Loucy (cell line): ENCODE results near the gene SLFN11.

Experiments used
- H2AFZ ChIP-seq: fragments of 200-600 bp; sonication (generic); 2 replicates; pipeline ENCODE4 v1.6.0; 2016; ENCODE audit warnings: antibody characterized with exemption, mild to moderate bottlenecking, low read length, moderate library complexity
- H3F3A ChIP-seq: fragments of 200-600 bp; 2 replicates; pipeline ENCODE4 v1.6.0; 2016; ENCODE audit warnings: antibody characterized with exemption, low read depth, mild to moderate bottlenecking
- H3K27me3 ChIP-seq: fragments of 200-600 bp; sonication (generic); 2 replicates; pipeline ENCODE4 v1.6.1; 2014; ENCODE audit warnings: low read length, mild to moderate bottlenecking; ENCODE audit not compliant: insufficient read depth, poor library complexity, severe bottlenecking
- H3K36me3 ChIP-seq: fragments of 200-600 bp; sonication (generic); 2 replicates; pipeline ENCODE4 v1.6.1; 2016; ENCODE audit warnings: low read length; ENCODE audit not compliant: insufficient read depth
- H3K4me1 ChIP-seq: fragments of 200-600 bp; sonication (generic); 2 replicates; pipeline ENCODE4 v1.5.1; 2014; ENCODE audit warnings: low read length, mild to moderate bottlenecking; ENCODE audit not compliant: insufficient read depth, poor library complexity, severe bottlenecking
- H3K4me2 ChIP-seq: fragments of 200-600 bp; sonication (generic); 2 replicates; pipeline ENCODE4 v1.6.0; 2014; ENCODE audit warnings: antibody characterized with exemption, low read length, low read depth, mild to moderate bottlenecking; ENCODE audit not compliant: poor library complexity, severe bottlenecking
- H3K4me3 ChIP-seq: fragments of 200-600 bp; sonication (generic); 2 replicates; pipeline ENCODE4 v1.5.1; 2014; ENCODE audit warnings: low read length, mild to moderate bottlenecking, mixed read lengths; ENCODE audit not compliant: poor library complexity, severe bottlenecking
- H3K79me2 ChIP-seq: fragments of 200-600 bp; sonication (generic); 2 replicates; pipeline ENCODE4 v1.6.1; 2014; ENCODE audit warnings: low read length; ENCODE audit not compliant: insufficient read depth
- H3K9ac ChIP-seq: fragments of 200-600 bp; sonication (generic); 2 replicates; pipeline ENCODE4 v1.6.0; 2014; ENCODE audit warnings: mild to moderate bottlenecking, low read depth, low read length, moderate library complexity; ENCODE audit not compliant: poor library complexity, severe bottlenecking
- H3K9me2 ChIP-seq: fragments of 200-600 bp; sonication (generic); replicated peaks from 2 replicates; pipeline ENCODE4 v1.6.1; 2016; ENCODE audit warnings: low read depth, low read length, mixed read lengths
- H3K9me3 ChIP-seq: fragments of 200-600 bp; sonication (generic); 2 replicates; pipeline ENCODE4 v1.6.1; 2014; ENCODE audit warnings: mild to moderate bottlenecking, antibody characterized with exemption, low read length, low read depth; ENCODE audit not compliant: insufficient read depth
- H4K20me1 ChIP-seq: fragments of 200-600 bp; sonication (generic); 2 replicates; pipeline ENCODE4 v1.6.0; 2014; ENCODE audit warnings: antibody characterized with exemption, low read length, mild to moderate bottlenecking; ENCODE audit not compliant: insufficient read depth, poor library complexity, severe bottlenecking
- EZH2phosphoT487 ChIP-seq: fragments of 200-600 bp; IDR thresholded peaks from 2 replicates; pipeline ENCODE4 v1.6.1; 2018; ENCODE audit warnings: antibody characterized with exemption, mild to moderate bottlenecking, moderate library complexity, borderline replicate concordance
- TF ChIP-seq, protein P1 (sequence below): fragments of 200-600 bp; sonication (generic); conservative IDR thresholded peaks from 2 replicates; pipeline ENCODE4 v1.5.1; 2014; ENCODE audit warnings: mild to moderate bottlenecking, antibody characterized with exemption, low read length

SLFN11 gene

DNA sequence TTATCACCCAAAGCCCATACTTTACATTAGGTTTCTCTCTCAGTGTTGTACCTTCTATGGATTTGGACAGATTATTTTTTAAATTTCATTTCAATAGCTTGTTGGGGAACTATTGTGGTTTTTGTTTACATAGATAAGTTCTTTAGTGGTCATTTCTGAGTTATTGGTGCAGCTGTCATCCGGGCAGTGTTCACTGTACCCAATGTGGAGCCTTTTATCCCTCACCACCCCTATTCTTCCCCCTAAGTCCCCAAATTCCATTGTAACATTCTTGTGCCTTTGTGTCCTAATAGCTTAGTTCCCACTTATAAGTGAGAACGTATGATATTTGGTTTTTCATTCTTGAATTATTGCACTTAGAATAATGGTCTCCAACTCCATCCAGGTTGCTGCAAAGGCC is 57.5 kb downstream of the SLFN11 start:
- Histone ChIP-seq H3F3A (no peaks in the 10 kb centered on the region), H4K20me1 (no peaks in the 10 kb centered on the region), H3K9ac (no peak overlapping the region), H3K36me3 (no peaks in the 10 kb centered on the region), H3K4me3 (no peak overlapping the region), H2AFZ (no peak overlapping the region), H3K4me2 (no peak overlapping the region), H3K79me2 (no peaks in the 10 kb centered on the region), H3K9me3 (no peaks in the 10 kb centered on the region), H3K4me1 (peaks cover 8% of the 10 kb centered on the region), H3K9me2 (no peaks in the 10 kb centered on the region), H3K27me3 (no peaks in the 10 kb centered on the region)
- TF ChIP-seq, protein P1, sequence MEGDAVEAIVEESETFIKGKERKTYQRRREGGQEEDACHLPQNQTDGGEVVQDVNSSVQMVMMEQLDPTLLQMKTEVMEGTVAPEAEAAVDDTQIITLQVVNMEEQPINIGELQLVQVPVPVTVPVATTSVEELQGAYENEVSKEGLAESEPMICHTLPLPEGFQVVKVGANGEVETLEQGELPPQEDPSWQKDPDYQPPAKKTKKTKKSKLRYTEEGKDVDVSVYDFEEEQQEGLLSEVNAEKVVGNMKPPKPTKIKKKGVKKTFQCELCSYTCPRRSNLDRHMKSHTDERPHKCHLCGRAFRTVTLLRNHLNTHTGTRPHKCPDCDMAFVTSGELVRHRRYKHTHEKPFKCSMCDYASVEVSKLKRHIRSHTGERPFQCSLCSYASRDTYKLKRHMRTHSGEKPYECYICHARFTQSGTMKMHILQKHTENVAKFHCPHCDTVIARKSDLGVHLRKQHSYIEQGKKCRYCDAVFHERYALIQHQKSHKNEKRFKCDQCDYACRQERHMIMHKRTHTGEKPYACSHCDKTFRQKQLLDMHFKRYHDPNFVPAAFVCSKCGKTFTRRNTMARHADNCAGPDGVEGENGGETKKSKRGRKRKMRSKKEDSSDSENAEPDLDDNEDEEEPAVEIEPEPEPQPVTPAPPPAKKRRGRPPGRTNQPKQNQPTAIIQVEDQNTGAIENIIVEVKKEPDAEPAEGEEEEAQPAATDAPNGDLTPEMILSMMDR: no peak
- no peak for TF ChIP-seq EZH2phosphoT487

DNA sequence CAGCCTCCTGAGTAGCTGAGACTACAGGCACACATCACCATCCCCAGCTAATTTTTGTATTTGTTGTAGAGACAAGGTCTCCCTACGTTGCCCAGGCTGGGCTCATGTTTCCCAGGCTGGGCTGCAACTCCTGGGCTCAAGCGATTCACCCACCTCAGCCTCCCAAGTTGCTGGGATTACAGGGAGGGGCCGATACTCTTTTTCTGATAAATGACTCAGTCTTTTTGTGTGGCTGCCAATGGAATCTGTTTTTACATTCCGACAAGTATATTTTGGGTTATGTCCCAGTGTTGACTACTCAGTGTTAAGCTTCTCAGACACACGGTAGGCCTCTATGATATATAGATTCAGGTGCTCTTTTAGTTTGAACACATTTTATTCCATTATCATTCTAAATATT is 58.1 kb downstream of the SLFN11 start:
- no peaks in the 10 kb centered on the region for H3K9me2 ChIP-seq
- no peak overlapping the region for H3K9ac ChIP-seq
- no peaks in the 10 kb centered on the region for H3K79me2 ChIP-seq
- H3K27me3 ChIP-seq: no peaks in the 10 kb centered on the region
- no peak overlapping the region for H3K4me3 ChIP-seq
- no peak overlapping the region for H3K4me2 ChIP-seq
- no peak overlapping the region for H2AFZ ChIP-seq
- no peak for TF ChIP-seq EZH2phosphoT487
- TF ChIP-seq, protein P1: no peak
- H3K9me3 ChIP-seq: no peaks in the 10 kb centered on the region
- H4K20me1 ChIP-seq: no peaks in the 10 kb centered on the region
- no peaks in the 10 kb centered on the region for H3K36me3 ChIP-seq
- peaks cover 8% of the 10 kb centered on the region for H3K4me1 ChIP-seq
- no peaks in the 10 kb centered on the region for H3F3A ChIP-seq

DNA sequence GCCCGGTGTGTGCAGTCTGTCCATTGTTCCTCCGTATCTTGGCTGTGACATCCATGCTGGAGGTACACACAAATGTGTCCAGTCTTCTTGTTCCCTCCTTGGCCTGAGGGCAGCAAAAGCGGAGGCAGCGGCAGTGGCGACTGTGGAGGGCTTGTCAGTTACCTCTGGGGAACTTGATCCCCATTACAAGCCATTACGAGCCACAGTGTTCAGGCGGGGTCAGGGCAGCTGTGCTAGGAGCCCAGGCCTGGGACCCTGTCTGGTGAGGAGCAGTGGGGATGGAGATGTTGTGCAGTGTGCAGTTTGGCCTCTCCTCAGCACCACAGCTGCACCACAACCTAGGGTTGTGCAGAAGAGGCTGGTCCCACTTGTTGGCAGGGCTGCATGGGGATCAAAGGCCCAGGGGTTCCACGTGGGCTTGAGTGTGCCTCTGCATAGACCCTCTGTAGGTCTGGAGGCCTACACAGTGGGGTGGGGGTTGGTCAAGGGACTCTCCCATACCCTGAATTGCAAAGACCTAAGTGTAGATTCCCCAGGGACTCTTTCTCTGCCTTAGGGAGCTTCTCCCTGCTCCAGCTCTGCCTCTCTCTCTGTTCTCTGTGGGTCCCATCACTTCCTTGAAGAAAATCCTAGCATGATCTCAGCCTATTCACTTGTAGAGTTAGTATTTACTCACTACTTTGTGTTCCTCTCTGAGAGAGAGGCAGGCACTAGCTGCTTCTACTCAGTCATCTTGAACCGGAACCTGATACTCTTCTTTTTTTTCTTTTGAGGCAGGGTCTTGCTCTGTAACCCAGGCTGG is 58.8 kb downstream of the SLFN11 start:
- Histone ChIP-seq H3K4me2 (no peak overlapping the region), H2AFZ (no peak overlapping the region), H3K36me3 (no peaks in the 10 kb centered on the region), H3K27me3 (no peaks in the 10 kb centered on the region), H3K9ac (no peak overlapping the region), H3F3A (no peaks in the 10 kb centered on the region), H4K20me1 (no peaks in the 10 kb centered on the region), H3K9me3 (no peaks in the 10 kb centered on the region), H3K79me2 (no peaks in the 10 kb centered on the region), H3K4me1 (peaks cover 8% of the 10 kb centered on the region), H3K9me2 (no peaks in the 10 kb centered on the region), H3K4me3 (no peak overlapping the region)
- TF ChIP-seq EZH2phosphoT487: no peak
- TF ChIP-seq, protein P1: no peak
